H9 (cell line): ENCODE results near the gene S100A3. TPM values are rescaled to one million over a fixed set of nuclear protein-coding genes. Genes with fewer than 3 reads are reported as not detected.

Experiments used
- DNase-seq: peaks from one replicate; pipeline ENCODE4 v3.0.0-alpha.2; 2017
- H2AFZ ChIP-seq: one replicate; pipeline ENCODE4 v1.6.1; 2013; ENCODE audit warnings: mild to moderate bottlenecking, low read length, control low read depth, moderate library complexity
- H2AK5ac ChIP-seq: 2 replicates; pipeline ENCODE4 v1.6.1; 2013; ENCODE audit warnings: low read length, control low read depth, mixed read lengths; ENCODE audit not compliant: insufficient read length
- H2BK120ac ChIP-seq: one replicate; pipeline ENCODE4 v1.6.1; 2013; ENCODE audit warnings: low read depth, mild to moderate bottlenecking, low read length, control low read depth, inconsistent platforms; ENCODE audit not compliant: poor library complexity, severe bottlenecking
- H2BK12ac ChIP-seq: 2 replicates; pipeline ENCODE4 v1.6.1; 2013; ENCODE audit warnings: low read length, control low read depth, mixed read lengths, low read depth; ENCODE audit not compliant: insufficient read length
- H2BK15ac ChIP-seq: 2 replicates; pipeline ENCODE4 v1.6.1; 2013; ENCODE audit warnings: low read depth, low read length, control low read depth
- H2BK20ac ChIP-seq: one replicate; pipeline ENCODE4 v1.6.1; 2013; ENCODE audit warnings: low read depth, mild to moderate bottlenecking, low read length, control low read depth, inconsistent platforms; ENCODE audit not compliant: poor library complexity, severe bottlenecking
- H2BK5ac ChIP-seq: 2 replicates; pipeline ENCODE4 v1.6.1; 2013; ENCODE audit warnings: low read length, control low read depth, mixed read lengths; ENCODE audit not compliant: insufficient read length
- H3K14ac ChIP-seq: 2 replicates; pipeline ENCODE4 v1.6.1; 2013; ENCODE audit warnings: low read length, control low read depth; ENCODE audit not compliant: insufficient read depth
- H3K18ac ChIP-seq: 2 replicates; pipeline ENCODE4 v1.6.1; 2013; ENCODE audit warnings: low read depth, mild to moderate bottlenecking, mixed read lengths, low read length, control low read depth; ENCODE audit not compliant: insufficient read length
- H3K23ac ChIP-seq: 2 replicates; pipeline ENCODE4 v1.6.1; 2013; ENCODE audit warnings: low read length, control low read depth, mixed read lengths, low read depth; ENCODE audit not compliant: insufficient read length
- H3K23me2 ChIP-seq: 2 replicates; pipeline ENCODE4 v1.6.1; 2013; ENCODE audit warnings: low read depth, mild to moderate bottlenecking, mixed read lengths, low read length, control low read depth; ENCODE audit not compliant: insufficient read length, poor library complexity, severe bottlenecking
- H3K27ac ChIP-seq: 2 replicates; pipeline ENCODE4 v1.5.1; 2013; ENCODE audit warnings: low read length, control low read depth, mixed read lengths, low read depth; ENCODE audit not compliant: insufficient read length
- H3K27me3 ChIP-seq: 2 replicates; pipeline ENCODE4 v1.6.1; 2013; ENCODE audit warnings: low read length, control low read depth, inconsistent platforms; ENCODE audit not compliant: insufficient read depth
- H3K4ac ChIP-seq: 2 replicates; pipeline ENCODE4 v1.6.1; 2013; ENCODE audit warnings: low read depth, mild to moderate bottlenecking, control low read depth, inconsistent platforms, low read length, moderate library complexity
- H3K4me1 ChIP-seq: 2 replicates; pipeline ENCODE4 v1.6.1; 2013; ENCODE audit warnings: low read length, control low read depth, inconsistent platforms; ENCODE audit not compliant: insufficient read depth
- H3K4me2 ChIP-seq: 2 replicates; pipeline ENCODE4 v1.6.1; 2013; ENCODE audit warnings: low read length, control low read depth, mixed read lengths; ENCODE audit not compliant: insufficient read length, insufficient read depth
- H3K56ac ChIP-seq: 2 replicates; pipeline ENCODE4 v1.6.1; 2013; ENCODE audit warnings: low read depth, mild to moderate bottlenecking, mixed read lengths, low read length, control low read depth; ENCODE audit not compliant: insufficient read length
- H3K79me1 ChIP-seq: 2 replicates; pipeline ENCODE4 v1.6.1; 2013; ENCODE audit warnings: low read depth, mild to moderate bottlenecking, moderate library complexity, low read length, control low read depth, inconsistent platforms; ENCODE audit not compliant: insufficient read depth, poor library complexity, severe bottlenecking
- H3K79me2 ChIP-seq: 2 replicates; pipeline ENCODE4 v1.6.1; 2013; ENCODE audit warnings: low read length, control low read depth, inconsistent platforms; ENCODE audit not compliant: insufficient read depth
- H3K9ac ChIP-seq: 2 replicates; pipeline ENCODE4 v1.6.1; 2013; ENCODE audit warnings: low read length, control low read depth, mixed read lengths; ENCODE audit not compliant: insufficient read length; ENCODE audit errors: extremely low read depth
- H3K9me3 ChIP-seq: one replicate; pipeline ENCODE4 v1.6.1; 2013; ENCODE audit warnings: low read depth, low read length, inconsistent platforms; ENCODE audit not compliant: control insufficient read depth
- H3T11ph ChIP-seq: one replicate; pipeline ENCODE4 v1.6.1; 2013; ENCODE audit warnings: mild to moderate bottlenecking, low read length, control low read depth, inconsistent platforms
- H4K20me1 ChIP-seq: one replicate; pipeline ENCODE4 v1.6.1; 2013; ENCODE audit not compliant: control insufficient read depth, insufficient read length, insufficient read depth
- H4K5ac ChIP-seq: 2 replicates; pipeline ENCODE4 v1.6.1; 2013; ENCODE audit warnings: low read depth, mild to moderate bottlenecking, mixed read lengths, low read length, control low read depth; ENCODE audit not compliant: insufficient read length
- H4K8ac ChIP-seq: replicated peaks from 2 replicates; pipeline ENCODE4 v1.6.1; 2013; ENCODE audit warnings: low read length, control low read depth, mixed read lengths, low read depth; ENCODE audit not compliant: insufficient read length
- H4K91ac ChIP-seq: 2 replicates; pipeline ENCODE4 v1.6.1; 2013; ENCODE audit warnings: low read depth, mild to moderate bottlenecking, moderate library complexity, mixed read lengths, low read length, control low read depth; ENCODE audit not compliant: insufficient read length
- H3K27ac Mint-ChIP-seq, 3 experiments: 2 replicates in 2 of 3; 3 replicates in 1 of 3; pipeline ENCODE4 v1.8.0; 2020 to 2021; ENCODE audit warnings: mixed read lengths in 3 of 3, mild to moderate bottlenecking in 1 of 3, moderate library complexity in 1 of 3
- H3K27me3 Mint-ChIP-seq: 2 replicates; pipeline ENCODE4 v1.8.0; 2021; ENCODE audit warnings: low read depth, mild to moderate bottlenecking, moderate library complexity, mixed read lengths
- H3K36me3 Mint-ChIP-seq, 3 experiments: 2 replicates in 2 of 3; 3 replicates in 1 of 3; pipeline ENCODE4 v1.8.0; 2020 to 2021; ENCODE audit warnings: low read depth in 3 of 3, mixed read lengths in 3 of 3; ENCODE audit not compliant: insufficient read depth in 1 of 3
- H3K4me1 Mint-ChIP-seq, 2 experiments: 2 replicates each; pipeline ENCODE4 v1.8.0; 2020; ENCODE audit warnings: mixed read lengths in 2 of 2
- H3K4me3 Mint-ChIP-seq, 2 experiments: 2 replicates in 1 of 2; 3 replicates in 1 of 2; pipeline ENCODE4 v1.8.0; 2020 to 2021; ENCODE audit warnings: mild to moderate bottlenecking in 2 of 2, mixed read lengths in 2 of 2, moderate library complexity in 1 of 2
- H3K9me3 Mint-ChIP-seq, 2 experiments: 2 replicates in 1 of 2; 3 replicates in 1 of 2; pipeline ENCODE4 v1.8.0; 2020; ENCODE audit warnings: mild to moderate bottlenecking in 2 of 2, mixed read lengths in 2 of 2, moderate library complexity in 1 of 2
- WGBS: extraction: QIAGEN DNeasy Blood & Tissue Kit; methylation state at CpG from one replicate; pipeline ENCODE4 v1.1.7; 2013; ENCODE audit warnings: missing lambda C conversion rate, low lambda C conversion rate, mixed read lengths; ENCODE audit not compliant: insufficient read length; ENCODE audit errors: extremely low coverage; 5-methylcytosine and 5-hydroxymethylcytosine counted together
- total RNA-seq: library from RNA; stranded (reverse); gene quantifications from 2 replicates; pipeline ENCODE4 v1.2.1, GENCODE V29; 2021
- TF ChIP-seq, protein P1 (sequence below): fragments of 200-600 bp; sonication (generic); conservative IDR thresholded peaks from 3 replicates; pipeline ENCODE4 v1.8.0; 2021; ENCODE audit warnings: antibody characterized with exemption, mild to moderate bottlenecking

Gene S100A3
- total RNA-seq, 1 experiment from 2014 or later, result not detected

DNA sequence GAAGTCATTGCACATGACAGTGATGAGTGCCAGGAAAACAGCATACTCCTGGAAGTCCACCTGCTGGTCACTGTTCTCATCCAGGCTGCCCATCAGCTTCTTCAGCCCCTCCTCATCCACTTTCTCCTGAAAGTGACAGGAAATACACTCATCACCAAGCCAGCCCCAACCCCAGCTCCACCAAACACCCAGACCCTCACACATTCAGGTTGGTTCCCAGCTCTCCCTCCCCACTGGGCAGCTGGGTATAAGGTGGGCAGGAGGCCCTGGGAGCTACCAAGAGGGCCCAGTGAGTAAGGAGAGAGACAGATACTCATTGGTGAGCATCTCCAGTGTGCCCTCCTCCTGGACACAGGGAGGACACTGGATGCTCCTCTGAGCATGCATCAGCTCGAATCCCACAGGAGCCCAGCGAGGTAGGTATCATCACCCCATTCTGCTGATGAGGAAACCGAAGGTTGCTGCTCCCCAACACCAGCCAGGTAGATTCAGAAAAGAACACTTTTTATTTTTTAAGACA, 12.5 kb upstream of the S100A3 start:
- TF ChIP-seq, protein P1, sequence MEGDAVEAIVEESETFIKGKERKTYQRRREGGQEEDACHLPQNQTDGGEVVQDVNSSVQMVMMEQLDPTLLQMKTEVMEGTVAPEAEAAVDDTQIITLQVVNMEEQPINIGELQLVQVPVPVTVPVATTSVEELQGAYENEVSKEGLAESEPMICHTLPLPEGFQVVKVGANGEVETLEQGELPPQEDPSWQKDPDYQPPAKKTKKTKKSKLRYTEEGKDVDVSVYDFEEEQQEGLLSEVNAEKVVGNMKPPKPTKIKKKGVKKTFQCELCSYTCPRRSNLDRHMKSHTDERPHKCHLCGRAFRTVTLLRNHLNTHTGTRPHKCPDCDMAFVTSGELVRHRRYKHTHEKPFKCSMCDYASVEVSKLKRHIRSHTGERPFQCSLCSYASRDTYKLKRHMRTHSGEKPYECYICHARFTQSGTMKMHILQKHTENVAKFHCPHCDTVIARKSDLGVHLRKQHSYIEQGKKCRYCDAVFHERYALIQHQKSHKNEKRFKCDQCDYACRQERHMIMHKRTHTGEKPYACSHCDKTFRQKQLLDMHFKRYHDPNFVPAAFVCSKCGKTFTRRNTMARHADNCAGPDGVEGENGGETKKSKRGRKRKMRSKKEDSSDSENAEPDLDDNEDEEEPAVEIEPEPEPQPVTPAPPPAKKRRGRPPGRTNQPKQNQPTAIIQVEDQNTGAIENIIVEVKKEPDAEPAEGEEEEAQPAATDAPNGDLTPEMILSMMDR, result no peak
- Histone ChIP-seq H2BK12ac (no peak overlapping the region), H3K79me1 (no peaks in the 10 kb centered on the region), H2AK5ac (no peak overlapping the region), H2BK20ac (no peak overlapping the region), H3K4me1 (peaks cover 3% of the 10 kb centered on the region; the same call in 1 of the 2 replicates), H4K20me1 (no peaks in the 10 kb centered on the region), H3K14ac (no peak overlapping the region), H3K56ac (no peak overlapping the region), H3K27ac (no peak overlapping the region), H3K27me3 (no peaks in the 10 kb centered on the region), H4K5ac (no peak overlapping the region), H3K4me2 (no peak overlapping the region), H4K8ac (no peak overlapping the region), H4K91ac (no peak overlapping the region), H2BK15ac (no peak overlapping the region), H3K9ac (no peak overlapping the region), H3T11ph (no peak overlapping the region), H3K9me3 (no peaks in the 10 kb centered on the region), H3K23me2 (no peaks in the 10 kb centered on the region), H3K18ac (no peak overlapping the region), H3K23ac (no peak overlapping the region), H3K4ac (no peak overlapping the region), H2BK5ac (no peak overlapping the region), H3K79me2 (no peaks in the 10 kb centered on the region), H2BK120ac (no peak overlapping the region), H2AFZ (no peak overlapping the region)
- no peak overlapping the region for H3K27ac Mint-ChIP-seq
- no CpG with 5 or more reads among the region's 3 CpGs for WGBS
- no peak overlapping the region for H3K4me3 Mint-ChIP-seq
- peaks cover 9 to 11% of the 10 kb centered on the region in 2 experiments for H3K4me1 Mint-ChIP-seq
- H3K9me3 Mint-ChIP-seq, result no peaks in the 10 kb centered on the region
- no peak for DNase-seq
- H3K36me3 Mint-ChIP-seq, result no peaks in the 10 kb centered on the region
- no peaks in the 10 kb centered on the region for H3K27me3 Mint-ChIP-seq
